CD4-positive, alpha-beta T cell treated with Interleukin-12 subunit alpha and Interleukin-12 subunit beta, for 1 hour (primary cell): ENCODE results near the gene BLOC1S1.
"Not testable (repeated sequence)": the region's sequence is repeated elsewhere in the genome, so short reads cannot be mapped to it uniquely, and the experiment has no call there.

Source experiments
- DNase-seq: peaks from one replicate; pipeline ENCODE4 v3.0.0-alpha.2; 2020

BLOC1S1 gene

GRCh38 chr12:55746174-55746912, 30.5 kb downstream of the BLOC1S1 start:
- DNase-seq = no peak

GRCh38 chr12:55746913-55747231, 31.0 kb downstream of the BLOC1S1 start:
- DNase-seq = no peak

GRCh38 chr12:55748230-55748993, 32.6 kb downstream of the BLOC1S1 start:
- no peak for DNase-seq

- no peak for DNase-seq
Observed at GRCh38 chr12:55755246-55755645, 39.4 kb downstream of the BLOC1S1 start.

- no peak for DNase-seq
Observed at GRCh38 chr12:55757701-55758100, 41.9 kb downstream of the BLOC1S1 start.

- DNase-seq = not testable (repeated sequence)
Observed at GRCh38 chr12:55758575-55758974, 42.7 kb downstream of the BLOC1S1 start.

- DNase-seq = no peak
Observed at GRCh38 chr12:55760663-55761062, 44.8 kb downstream of the BLOC1S1 start.

- no peak for DNase-seq
Observed at GRCh38 chr12:55762646-55763045, 46.8 kb downstream of the BLOC1S1 start.

GRCh38 chr12:55765736-55766290, 50.0 kb downstream of the BLOC1S1 start:
- no peak for DNase-seq

GRCh38 chr12:55767156-55767555, 51.3 kb downstream of the BLOC1S1 start:
- no peak for DNase-seq
